ENCODE data around the gene GNAT1.

The GNAT1 gene

GRCh38 chr3:50174947-50175524, 16.4 kb upstream of the GNAT1 start:
- Histone ChIP-seq H3K36me3 (peaks cover 67% of the 10 kb centered on the region), H4K20me1 (peaks cover 43% of the 10 kb centered on the region), H3K9ac (no peak overlapping the region), H3K27ac (no peak overlapping the region), H3K27me3 (no peaks in the 10 kb centered on the region), H3K4me2 (no peak overlapping the region), H3K4me3 (no peak overlapping the region), H3K9me3 (no peaks in the 10 kb centered on the region), H3K4me1 (peaks cover 41% of the 10 kb centered on the region)
- no peak for TF ChIP-seq Cebpa-rat (IDR thresholded peaks at IDR 0.05)

GRCh38 chr3:50177346-50177745, 14.1 kb upstream of the GNAT1 start:
- Histone ChIP-seq H3K4me3 (no peak overlapping the region), H3K4me2 (no peak overlapping the region), H3K27me3 (no peaks in the 10 kb centered on the region), H3K36me3 (peaks cover 80% of the 10 kb centered on the region), H3K4me1 (peaks cover 18% of the 10 kb centered on the region), H4K20me1 (peaks cover 22% of the 10 kb centered on the region), H3K9me3 (no peaks in the 10 kb centered on the region), H3K9ac (no peak overlapping the region), H3K27ac (no peak overlapping the region)
- no peak for TF ChIP-seq Cebpa-rat (IDR thresholded peaks at IDR 0.05)

- H3K4me3 ChIP-seq: no peak overlapping the region
- no peak overlapping the region for H3K4me2 ChIP-seq
- H3K27ac ChIP-seq: no peak overlapping the region
- no peak overlapping the region for H3K9ac ChIP-seq
- H3K4me1 ChIP-seq: no peaks in the 10 kb centered on the region
- no peaks in the 10 kb centered on the region for H3K9me3 ChIP-seq
- H3K36me3 ChIP-seq: peaks cover 80% of the 10 kb centered on the region
- H3K27me3 ChIP-seq: no peaks in the 10 kb centered on the region
- H4K20me1 ChIP-seq: 0 out of 2 replicates have a peak, but pooled peaks cover 1% of the 10 kb centered on the region
- no peak for TF ChIP-seq Cebpa-rat (IDR thresholded peaks at IDR 0.05)
Observed at GRCh38 chr3:50179710-50180109, 11.7 kb upstream of the GNAT1 start.

- H3K4me3 ChIP-seq: no peak overlapping the region
- H3K36me3 ChIP-seq: peaks cover 81% of the 10 kb centered on the region
- H3K9ac ChIP-seq: no peak overlapping the region
- no peaks in the 10 kb centered on the region for H3K9me3 ChIP-seq
- no peaks in the 10 kb centered on the region for H3K4me1 ChIP-seq
- TF ChIP-seq Cebpa-rat (IDR thresholded peaks at IDR 0.05): no peak
- no peaks in the 10 kb centered on the region for H4K20me1 ChIP-seq
- H3K27me3 ChIP-seq: no peaks in the 10 kb centered on the region
- no peak overlapping the region for H3K27ac ChIP-seq
- no peak overlapping the region for H3K4me2 ChIP-seq
Observed at GRCh38 chr3:50181985-50182384, 9.4 kb upstream of the GNAT1 start.

- TF ChIP-seq Cebpa-rat (IDR thresholded peaks at IDR 0.05): no peak
- H3K36me3 ChIP-seq: peaks cover 81% of the 10 kb centered on the region
Observed at GRCh38 chr3:50182533-50183099, 8.8 kb upstream of the GNAT1 start.

GRCh38 chr3:50183755-50184154, 7.7 kb upstream of the GNAT1 start:
- no peak overlapping the region for H3K27ac ChIP-seq
- no peaks in the 10 kb centered on the region; the same call in 1 of the 2 replicates for H4K20me1 ChIP-seq
- H3K9me3 ChIP-seq: no peaks in the 10 kb centered on the region
- peaks cover 7% of the 10 kb centered on the region for H3K4me1 ChIP-seq
- H3K36me3 ChIP-seq: peaks cover 88% of the 10 kb centered on the region
- H3K27me3 ChIP-seq: no peaks in the 10 kb centered on the region
- no peak overlapping the region for H3K4me2 ChIP-seq
- H3K4me3 ChIP-seq: no peak overlapping the region
- no peak overlapping the region for H3K9ac ChIP-seq
- TF ChIP-seq Cebpa-rat (IDR thresholded peaks at IDR 0.05): no peak

More at GRCh38 chr3:50182533-50183099, 8.8 kb upstream of the GNAT1 start:
- no peaks in the 10 kb centered on the region for H3K9me3 ChIP-seq
- no peaks in the 10 kb centered on the region for H4K20me1 ChIP-seq
- no peak overlapping the region for H3K4me2 ChIP-seq
- H3K27ac ChIP-seq: no peak overlapping the region
- H3K4me1 ChIP-seq: no peaks in the 10 kb centered on the region
- H3K9ac ChIP-seq: no peak overlapping the region
- H3K27me3 ChIP-seq: no peaks in the 10 kb centered on the region
- H3K4me3 ChIP-seq: no peak overlapping the region

GRCh38 chr3:50184242-50184978, 7.0 kb upstream of the GNAT1 start:
- Histone ChIP-seq H3K27me3 (no peaks in the 10 kb centered on the region), H3K4me1 (peaks cover 13% of the 10 kb centered on the region), H3K27ac (no peak overlapping the region), H3K9me3 (no peaks in the 10 kb centered on the region), H3K4me3 (no peak overlapping the region), H4K20me1 (peaks cover under 1% of the 10 kb centered on the region; the same call in 1 of the 2 replicates), H3K36me3 (peaks cover 82% of the 10 kb centered on the region), H3K9ac (no peak overlapping the region), H3K4me2 (no peak overlapping the region)
- TF ChIP-seq Cebpa-rat (IDR thresholded peaks at IDR 0.05): no peak

GRCh38 chr3:50185230-50185629, 6.2 kb upstream of the GNAT1 start:
- Histone ChIP-seq H3K36me3 (peaks cover 80% of the 10 kb centered on the region), H3K9ac (no peak overlapping the region), H3K27me3 (no peaks in the 10 kb centered on the region), H3K4me2 (no peak overlapping the region), H3K27ac (no peak overlapping the region), H3K4me1 (peaks cover 14% of the 10 kb centered on the region), H4K20me1 (peaks cover 6% of the 10 kb centered on the region; the same call in 1 of the 2 replicates), H3K9me3 (no peaks in the 10 kb centered on the region), H3K4me3 (no peak overlapping the region)
- no peak for TF ChIP-seq Cebpa-rat (IDR thresholded peaks at IDR 0.05)

GRCh38 chr3:50186096-50186495, 5.3 kb upstream of the GNAT1 start:
- peaks cover 20% of the 10 kb centered on the region for H3K4me1 ChIP-seq

GRCh38 chr3:50187750-50188149, 3.7 kb upstream of the GNAT1 start:
- Histone ChIP-seq H3K27ac (no peak overlapping the region), H3K36me3 (peaks cover 55% of the 10 kb centered on the region)

More at GRCh38 chr3:50186096-50186495, 5.3 kb upstream of the GNAT1 start:
- H3K9ac ChIP-seq: no peak overlapping the region
- H3K27me3 ChIP-seq: no peaks in the 10 kb centered on the region
- no peak for TF ChIP-seq Cebpa-rat (IDR thresholded peaks at IDR 0.05)
- no peak overlapping the region for H3K27ac ChIP-seq
- peaks cover 71% of the 10 kb centered on the region for H3K36me3 ChIP-seq
- H4K20me1 ChIP-seq: peaks cover 6% of the 10 kb centered on the region; the same call in 1 of the 2 replicates
- H3K4me3 ChIP-seq: no peak overlapping the region
- no peaks in the 10 kb centered on the region for H3K9me3 ChIP-seq
- no peak overlapping the region for H3K4me2 ChIP-seq

More at GRCh38 chr3:50187750-50188149, 3.7 kb upstream of the GNAT1 start:
- TF ChIP-seq Cebpa-rat (IDR thresholded peaks at IDR 0.05): no peak
- H3K9me3 ChIP-seq: no peaks in the 10 kb centered on the region
- H3K4me1 ChIP-seq: peaks cover 23% of the 10 kb centered on the region
- H3K27me3 ChIP-seq: peaks cover under 1% of the 10 kb centered on the region; the same call in 1 of the 2 replicates
- no peak overlapping the region for H3K4me2 ChIP-seq
- H4K20me1 ChIP-seq: peaks cover 6% of the 10 kb centered on the region; the same call in 1 of the 2 replicates
- H3K9ac ChIP-seq: no peak overlapping the region
- H3K4me3 ChIP-seq: no peak overlapping the region

Measured in BLaER1 (cell line).